Activated CD8-positive, alpha-beta memory T cell treated with anti-CD3 and anti-CD28 coated beads, Interleukin-2, amount 50 U/mL, for 24 hours (primary cell): ENCODE data around the gene SWT1.
"Not testable (repeated sequence)": the region's sequence is repeated elsewhere in the genome, so short reads cannot be mapped to it uniquely, and the experiment has no call there.

Experiments used
- DNase-seq: peaks from one replicate; pipeline ENCODE4 v3.0.0-alpha.2; 2020; ENCODE audit errors: extremely low read depth

Gene SWT1

DNA sequence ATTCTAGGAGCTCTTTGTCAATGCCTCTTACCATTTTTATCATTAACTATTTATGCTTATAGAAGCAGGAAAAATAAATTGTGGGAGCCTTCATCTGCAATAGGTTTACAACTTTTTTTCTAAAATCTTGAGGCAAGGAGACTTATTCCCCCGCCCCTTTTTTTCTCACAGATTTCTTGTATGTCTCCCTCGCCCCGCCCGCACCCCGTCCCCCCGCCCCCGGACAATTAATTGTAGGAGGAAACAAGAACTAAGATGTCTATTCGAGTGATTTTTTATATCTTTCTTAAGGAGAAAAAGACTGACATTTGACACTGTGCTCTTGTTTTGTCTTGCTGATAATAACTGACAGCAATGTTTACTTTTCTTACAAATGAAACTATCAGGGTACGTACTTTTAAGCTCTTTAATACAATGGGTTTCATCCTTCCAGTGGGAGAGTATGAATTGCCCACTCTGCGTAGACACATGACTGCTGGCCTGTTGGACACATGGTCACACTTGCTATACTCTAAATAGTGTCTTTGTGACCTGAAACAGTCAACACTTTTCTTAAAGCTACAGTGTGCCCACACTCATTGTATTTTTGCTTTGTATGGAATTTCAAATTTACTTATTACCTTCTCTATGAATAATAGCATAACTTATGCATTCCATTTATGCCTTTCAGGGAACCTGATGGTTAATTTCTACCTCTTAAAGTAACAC lies 161.6 kb downstream of the SWT1 start:
- DNase-seq, result no peak

DNA sequence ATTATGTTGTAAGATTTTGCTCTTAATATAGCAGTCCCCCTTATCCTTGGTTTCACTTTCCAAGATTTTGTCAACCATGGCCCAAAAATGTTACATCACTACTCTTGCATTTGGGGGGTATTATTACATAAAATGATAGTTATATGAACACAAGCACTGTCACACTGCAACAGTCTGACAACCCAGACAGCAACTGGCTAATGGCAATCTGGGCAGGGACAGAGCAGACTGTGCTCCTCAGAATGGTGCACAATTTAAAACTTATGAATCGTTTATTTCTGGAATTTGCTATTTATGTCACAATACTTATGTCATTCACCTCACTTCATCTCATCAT lies 162.1 kb downstream of the SWT1 start:
- DNase-seq, result no peak

DNA sequence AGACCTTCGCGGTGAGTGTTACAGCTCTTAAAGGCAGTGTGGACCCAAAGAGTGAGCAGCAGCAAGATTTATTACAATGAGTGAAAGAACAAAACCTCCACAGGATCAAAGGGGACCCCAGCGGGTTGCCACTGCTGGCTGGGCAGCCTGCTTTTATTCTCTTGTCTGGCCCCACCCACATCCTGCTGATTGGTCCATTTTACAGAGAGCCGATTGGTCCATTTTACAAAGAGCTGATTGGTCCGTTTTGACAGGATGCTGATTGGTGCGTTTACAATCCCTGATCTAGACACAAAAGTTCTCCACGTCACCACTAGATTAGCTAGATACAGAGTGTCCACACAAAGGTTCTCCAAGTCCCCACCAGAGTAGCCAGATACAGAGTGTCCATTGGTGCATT lies 164.1 kb downstream of the SWT1 start:
- DNase-seq, result not testable (repeated sequence)

DNA sequence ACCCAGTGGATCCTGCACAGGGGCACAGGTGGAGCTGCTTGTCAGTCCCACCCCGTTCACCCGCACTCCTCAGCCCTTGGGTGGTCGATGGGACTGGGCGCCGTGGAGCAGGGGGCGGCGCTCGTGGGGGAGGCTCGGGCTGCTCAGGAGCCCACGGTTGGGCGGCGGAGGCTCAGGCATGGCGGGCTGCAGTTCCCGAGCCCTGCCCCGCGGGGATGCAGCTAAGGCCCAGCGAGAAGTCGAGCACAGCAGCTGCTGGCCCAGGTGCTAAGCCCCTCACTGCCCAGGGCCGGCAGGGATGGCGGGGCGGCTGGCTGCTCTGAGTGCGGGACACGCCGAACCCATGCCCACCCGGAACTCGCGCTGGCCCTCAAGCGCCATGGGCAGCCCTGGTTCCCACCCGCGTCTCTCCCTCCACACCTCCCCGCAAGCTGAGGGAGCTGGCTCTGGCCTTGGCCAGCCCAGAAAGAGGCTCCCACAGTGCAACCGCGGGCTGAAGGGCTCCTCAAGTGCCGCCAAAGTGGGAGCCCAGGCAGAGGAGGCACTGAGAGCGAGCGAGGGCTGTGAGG lies 164.8 kb downstream of the SWT1 start:
- DNase-seq, result not testable (repeated sequence)

DNA sequence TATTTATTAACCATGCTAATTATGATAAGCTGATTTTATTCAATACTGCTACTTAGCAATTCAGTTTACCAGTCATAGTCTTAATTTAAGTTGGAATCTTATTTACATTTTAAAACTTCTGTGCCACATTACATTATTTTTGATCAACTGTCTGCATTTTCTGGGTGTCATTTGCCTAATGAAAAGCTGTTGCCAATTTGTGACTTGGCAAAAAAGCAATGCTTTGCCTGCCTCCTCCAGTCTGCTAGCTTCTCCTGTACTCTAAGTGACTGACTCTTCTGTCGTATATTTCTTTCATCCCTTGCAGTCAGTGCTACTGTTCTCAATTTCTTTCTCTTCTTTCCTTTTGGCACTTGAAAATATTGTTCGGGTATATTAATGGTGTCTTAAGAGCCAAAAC lies 165.7 kb downstream of the SWT1 start:
- DNase-seq, result no peak

DNA sequence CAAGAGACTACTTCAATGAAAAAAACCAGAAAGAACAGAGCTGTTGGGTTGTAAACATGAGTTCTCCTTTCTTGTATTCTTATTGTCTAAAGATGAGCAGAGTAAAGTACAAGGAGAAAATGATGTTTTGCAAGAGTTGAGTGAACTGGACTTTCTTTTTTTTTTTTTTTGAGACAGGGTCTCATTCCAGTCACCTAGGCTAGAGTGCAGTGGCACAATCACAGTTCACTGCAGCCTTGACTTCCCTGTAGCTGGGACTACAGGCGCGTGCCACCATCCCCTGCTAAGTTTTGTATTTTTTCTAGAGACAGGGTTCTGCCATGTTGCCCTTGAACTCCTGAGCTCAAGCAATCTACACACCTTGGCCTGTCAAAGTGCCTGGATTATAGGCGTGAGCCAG lies 167.2 kb downstream of the SWT1 start:
- no peak for DNase-seq

DNA sequence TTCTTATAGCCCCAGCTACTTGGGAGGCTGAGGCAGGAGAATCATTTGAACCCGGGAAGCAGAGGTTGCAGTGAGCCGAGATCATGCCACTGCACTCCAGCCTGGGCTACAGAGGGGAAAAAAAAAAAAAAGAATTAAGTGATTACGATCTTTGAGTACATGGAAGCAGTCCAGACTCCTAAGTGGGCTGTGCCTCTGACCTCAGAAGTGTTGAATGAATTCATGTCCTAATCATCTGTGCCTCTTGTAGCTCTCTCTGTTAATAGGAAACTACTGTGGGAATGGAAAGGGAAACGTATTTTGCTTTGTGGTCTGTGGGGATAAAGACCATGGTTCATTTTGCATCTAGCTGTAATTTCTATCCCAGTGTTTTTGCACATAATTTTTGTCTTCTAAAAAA lies 168.4 kb downstream of the SWT1 start:
- DNase-seq, result no peak

DNA sequence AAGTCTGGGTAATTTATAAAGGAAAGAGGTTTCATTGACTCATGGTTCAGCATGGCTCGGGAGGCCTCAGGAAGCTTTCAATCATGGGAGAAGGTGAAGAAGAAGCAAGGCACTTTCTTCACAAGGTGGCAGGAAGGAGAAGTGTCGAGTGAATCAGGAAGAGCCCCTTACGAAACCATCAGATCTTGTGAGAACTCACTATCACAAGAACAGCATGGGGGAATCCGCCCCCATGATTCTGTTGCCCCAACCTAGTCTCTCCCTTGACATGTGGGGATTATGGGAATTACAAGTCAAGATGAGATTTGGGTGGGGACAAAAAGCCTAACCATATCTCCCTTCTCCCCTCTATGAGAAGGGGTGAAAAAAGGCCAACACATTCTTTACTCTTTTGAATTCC lies 171.3 kb downstream of the SWT1 start:
- DNase-seq, result no peak

DNA sequence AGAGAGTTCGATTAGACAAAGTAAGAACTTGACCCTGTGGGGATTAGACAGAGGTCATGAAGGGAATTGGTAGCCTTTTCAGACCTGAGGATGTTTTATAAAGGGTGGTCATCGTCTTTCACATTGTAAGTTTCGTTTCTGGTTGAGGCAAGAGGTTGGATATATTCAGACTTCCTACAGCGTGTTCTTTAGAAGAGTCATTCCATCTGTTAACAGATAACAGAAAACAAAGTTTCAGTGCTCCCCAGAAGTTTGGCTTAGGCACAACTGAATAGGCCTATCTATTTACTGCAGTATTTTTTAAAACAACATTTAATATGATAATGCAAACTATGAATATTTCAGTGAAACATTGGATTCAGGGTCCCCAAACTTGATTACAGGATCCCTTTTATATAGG lies 177.2 kb downstream of the SWT1 start:
- no peak for DNase-seq

DNA sequence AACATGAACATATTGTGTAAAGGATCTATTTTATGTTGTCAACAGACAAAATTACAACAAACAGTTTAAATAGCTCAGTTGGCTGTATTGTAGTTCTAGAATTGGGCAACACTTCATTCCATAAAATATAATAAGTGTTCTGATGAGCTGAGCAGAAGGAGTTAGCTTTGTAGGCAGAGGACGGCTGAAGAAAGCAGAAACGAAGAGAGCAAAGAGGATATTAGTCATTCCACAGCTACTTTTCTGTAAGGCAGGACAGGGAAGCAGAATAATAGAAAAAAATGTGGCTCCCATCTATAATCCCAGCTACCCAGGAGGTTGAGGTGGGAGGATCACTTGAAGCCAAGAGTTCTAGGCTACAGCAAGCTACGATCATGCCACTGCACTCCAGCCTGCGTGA lies 180.3 kb downstream of the SWT1 start:
- no peak for DNase-seq

DNA sequence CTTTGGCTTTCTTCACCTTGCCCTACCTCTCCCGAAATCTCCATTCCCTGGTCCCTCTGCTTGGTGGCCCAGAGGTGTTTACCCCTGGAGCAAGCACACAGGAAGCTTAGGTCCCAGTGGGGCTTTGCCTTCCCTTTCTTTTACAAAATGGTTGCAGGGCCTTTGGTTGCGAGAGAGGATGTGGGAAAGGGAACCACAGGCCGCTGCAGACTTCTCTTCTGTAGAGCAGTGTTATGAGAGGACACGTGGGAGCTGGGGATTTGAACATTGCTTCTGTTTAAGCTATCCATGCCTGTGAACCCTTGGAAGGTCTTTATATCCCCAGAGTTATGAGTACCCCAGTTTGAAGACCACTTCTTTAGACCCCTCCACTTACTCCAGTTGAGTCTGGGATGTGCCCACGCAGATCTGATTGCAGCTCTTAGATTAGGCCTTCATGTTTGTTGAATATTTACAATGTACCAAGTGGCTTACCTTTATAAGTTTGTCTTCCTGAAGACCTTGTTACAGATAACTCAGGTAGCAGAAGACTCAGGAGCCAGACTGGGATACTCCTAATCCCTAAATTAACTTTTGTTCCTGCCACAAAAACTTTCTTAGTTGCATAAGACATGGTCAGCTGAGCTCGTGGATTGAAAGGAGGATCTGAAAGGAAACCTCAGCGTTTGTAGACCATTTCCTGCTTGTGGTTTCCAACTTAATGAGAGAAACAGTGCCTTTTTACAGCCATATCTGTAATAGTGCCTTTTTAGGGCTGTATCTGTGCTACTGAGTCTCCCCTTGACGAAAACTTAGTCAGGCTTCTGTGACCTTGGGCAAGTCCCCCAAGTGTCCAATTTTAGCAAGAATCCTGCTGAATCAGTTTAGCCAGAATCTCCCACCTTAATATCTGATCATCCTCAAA lies 182.0 kb downstream of the SWT1 start:
- no peak for DNase-seq

DNA sequence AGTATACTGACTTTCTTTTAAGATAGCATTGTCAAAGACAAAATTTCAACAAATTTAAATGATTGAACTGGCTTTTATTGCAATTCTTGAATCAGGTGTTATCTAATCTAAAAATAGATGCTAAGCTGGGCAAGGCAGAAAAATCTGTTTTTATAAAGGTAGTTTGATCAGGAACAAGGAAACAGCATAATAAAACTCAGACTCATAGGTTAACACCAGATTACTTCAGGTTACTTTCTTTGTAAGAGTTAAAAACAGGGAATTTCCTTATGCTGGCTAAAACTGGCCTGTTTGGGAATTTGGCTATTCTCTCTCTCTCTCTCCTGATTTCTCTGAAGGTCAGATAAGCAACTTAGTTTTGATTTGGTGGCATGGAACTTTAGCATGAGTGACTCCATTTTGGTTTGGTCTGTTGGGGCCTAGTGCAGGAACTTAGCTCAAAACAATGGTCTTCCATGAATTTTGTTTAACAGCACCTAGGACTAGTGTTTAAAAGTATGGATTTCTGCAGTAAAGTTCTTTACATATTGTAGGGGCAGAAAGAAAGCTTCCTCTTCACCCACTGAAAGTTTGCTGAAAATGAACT lies 184.3 kb downstream of the SWT1 start:
- DNase-seq, result no peak
